ENCODE measurements around the gene SIGLEC7.
"Not testable (repeated sequence)": the region's sequence is repeated elsewhere in the genome, so short reads cannot be mapped to it uniquely, and the experiment has no call there.

SIGLEC7 gene

DNA sequence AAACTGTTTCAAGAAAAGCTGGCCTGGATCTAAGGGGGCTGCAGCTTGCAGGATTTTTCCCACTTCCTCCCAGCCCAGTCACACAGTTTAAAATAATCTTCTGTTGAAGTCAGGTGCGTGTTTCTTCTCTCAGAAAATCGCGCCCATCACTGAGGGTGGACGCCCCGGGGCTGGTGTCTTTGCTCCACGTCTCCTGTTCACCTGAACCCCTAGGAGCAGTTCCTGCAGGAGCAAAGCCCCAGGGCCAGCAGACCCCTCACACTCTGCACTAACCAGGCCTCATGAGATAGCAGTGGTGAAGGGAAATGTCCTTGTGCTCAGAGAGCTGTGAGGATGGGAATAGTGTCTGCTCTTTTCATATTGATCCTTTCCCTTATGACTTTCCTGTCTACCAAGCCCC is 920 bp upstream of the SIGLEC7 start:
- peaks cover 80% of the 10 kb centered on the region for H3K27me3 ChIP-seq (ENCODE audit: insufficient read depth, low read depth, severe bottlenecking)
- TF ChIP-seq, protein P1, sequence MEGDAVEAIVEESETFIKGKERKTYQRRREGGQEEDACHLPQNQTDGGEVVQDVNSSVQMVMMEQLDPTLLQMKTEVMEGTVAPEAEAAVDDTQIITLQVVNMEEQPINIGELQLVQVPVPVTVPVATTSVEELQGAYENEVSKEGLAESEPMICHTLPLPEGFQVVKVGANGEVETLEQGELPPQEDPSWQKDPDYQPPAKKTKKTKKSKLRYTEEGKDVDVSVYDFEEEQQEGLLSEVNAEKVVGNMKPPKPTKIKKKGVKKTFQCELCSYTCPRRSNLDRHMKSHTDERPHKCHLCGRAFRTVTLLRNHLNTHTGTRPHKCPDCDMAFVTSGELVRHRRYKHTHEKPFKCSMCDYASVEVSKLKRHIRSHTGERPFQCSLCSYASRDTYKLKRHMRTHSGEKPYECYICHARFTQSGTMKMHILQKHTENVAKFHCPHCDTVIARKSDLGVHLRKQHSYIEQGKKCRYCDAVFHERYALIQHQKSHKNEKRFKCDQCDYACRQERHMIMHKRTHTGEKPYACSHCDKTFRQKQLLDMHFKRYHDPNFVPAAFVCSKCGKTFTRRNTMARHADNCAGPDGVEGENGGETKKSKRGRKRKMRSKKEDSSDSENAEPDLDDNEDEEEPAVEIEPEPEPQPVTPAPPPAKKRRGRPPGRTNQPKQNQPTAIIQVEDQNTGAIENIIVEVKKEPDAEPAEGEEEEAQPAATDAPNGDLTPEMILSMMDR (IDR thresholded peaks at IDR 0.05; ENCODE audit: low read depth, low read length) = no peak
- no peak overlapping the region for H3K27ac ChIP-seq
- DNase-seq = no peak
- H3K4me3 ChIP-seq (ENCODE audit: low read depth, low read length) = no peak overlapping the region
- H3K36me3 ChIP-seq = no peaks in the 10 kb centered on the region
- H3K9me3 ChIP-seq (ENCODE audit: severe bottlenecking) = no peaks in the 10 kb centered on the region

DNA sequence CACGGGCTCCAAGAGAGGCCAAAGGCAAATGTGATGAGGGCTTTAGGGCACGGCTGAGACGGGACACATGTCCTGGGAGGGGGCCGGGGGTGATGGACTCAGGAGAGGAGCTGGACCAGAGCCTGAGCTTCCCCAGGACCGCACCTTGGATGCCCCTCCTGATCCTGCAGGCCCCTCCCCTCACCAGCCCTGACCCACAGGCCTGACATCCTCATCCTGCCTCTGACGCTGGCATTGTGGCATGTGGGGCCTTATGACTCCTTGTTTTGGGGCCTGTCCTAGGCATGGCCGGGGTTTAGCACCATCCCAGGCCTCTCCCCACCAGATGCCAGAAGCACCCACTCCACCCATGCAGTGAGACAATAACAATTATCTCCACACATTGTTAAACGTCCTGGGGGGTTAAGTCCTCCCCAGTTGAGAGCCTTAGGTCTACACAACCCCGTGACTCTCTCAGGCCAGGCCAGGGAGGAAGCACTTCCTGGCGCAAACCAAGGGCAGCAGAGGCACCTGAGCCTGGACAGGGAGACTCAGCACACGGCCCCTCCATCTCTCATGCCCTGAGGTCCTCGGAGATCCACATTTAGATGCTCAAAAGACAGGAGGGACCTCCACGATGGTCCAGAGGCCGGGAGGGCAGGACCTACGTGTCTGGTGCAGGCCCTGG is 841 bp downstream of the SIGLEC7 start:
- H3K4me3 ChIP-seq (ENCODE audit: low read depth, low read length); H3K36me3 ChIP-seq; H3K9me3 ChIP-seq (ENCODE audit: severe bottlenecking); DNase-seq; H3K27ac ChIP-seq: not testable (repeated sequence)
- H3K27me3 ChIP-seq (ENCODE audit: insufficient read depth, low read depth, severe bottlenecking) = peaks cover 78% of the 10 kb centered on the region

DNA sequence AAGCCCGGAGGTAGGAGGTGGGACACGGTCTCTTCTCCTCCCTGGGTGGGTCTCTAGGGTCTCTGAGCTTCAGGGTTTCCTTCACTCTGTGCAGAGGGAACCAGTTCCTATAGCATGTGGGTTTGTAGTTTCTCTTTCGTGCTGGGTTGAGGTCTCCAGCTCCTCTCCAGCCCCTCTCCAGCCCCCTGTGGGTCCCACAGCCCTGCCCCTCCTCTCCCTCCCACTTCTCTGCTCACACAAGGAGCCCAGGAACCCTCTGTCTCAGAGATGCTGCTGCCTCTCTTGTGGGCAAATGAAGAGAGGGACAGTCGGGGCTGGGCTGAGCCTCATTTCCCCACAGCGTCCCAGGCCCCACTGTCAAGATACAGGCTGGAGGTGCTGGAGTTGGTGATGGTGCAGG is 1.4 kb downstream of the SIGLEC7 start:
- H3K4me3 ChIP-seq (ENCODE audit: low read depth, low read length) = no peak overlapping the region
- H3K9me3 ChIP-seq (ENCODE audit: severe bottlenecking) = no peaks in the 10 kb centered on the region
- no peaks in the 10 kb centered on the region for H3K36me3 ChIP-seq
- no peak for DNase-seq
- no peak overlapping the region for H3K27ac ChIP-seq
- TF ChIP-seq, protein P1 (IDR thresholded peaks at IDR 0.05; ENCODE audit: low read depth, low read length) = no peak
- H3K27me3 ChIP-seq (ENCODE audit: insufficient read depth, low read depth, severe bottlenecking) = peaks cover 78% of the 10 kb centered on the region

- H3K36me3 ChIP-seq = no peaks in the 10 kb centered on the region
- no peaks in the 10 kb centered on the region for H3K9me3 ChIP-seq (ENCODE audit: severe bottlenecking)
- TF ChIP-seq, protein P1 (IDR thresholded peaks at IDR 0.05; ENCODE audit: low read depth, low read length) = no peak
- no peak overlapping the region for H3K4me3 ChIP-seq (ENCODE audit: low read depth, low read length)
- DNase-seq = no peak
- H3K27ac ChIP-seq = no peak overlapping the region
- peaks cover 74% of the 10 kb centered on the region for H3K27me3 ChIP-seq (ENCODE audit: insufficient read depth, low read depth, severe bottlenecking)
Measured at GRCh38 chr19:51144482-51145045, 2.5 kb downstream of the SIGLEC7 start.

- peaks cover 74% of the 10 kb centered on the region for H3K27me3 ChIP-seq (ENCODE audit: insufficient read depth, low read depth, severe bottlenecking)
- H3K4me3 ChIP-seq (ENCODE audit: low read depth, low read length) = no peak overlapping the region
- no peak overlapping the region for H3K27ac ChIP-seq
- TF ChIP-seq, protein P1 (IDR thresholded peaks at IDR 0.05; ENCODE audit: low read depth, low read length) = no peak
- H3K9me3 ChIP-seq (ENCODE audit: severe bottlenecking) = no peaks in the 10 kb centered on the region
- H3K36me3 ChIP-seq = no peaks in the 10 kb centered on the region
- no peak for DNase-seq
Measured at GRCh38 chr19:51145916-51146493, 3.9 kb downstream of the SIGLEC7 start.

DNA sequence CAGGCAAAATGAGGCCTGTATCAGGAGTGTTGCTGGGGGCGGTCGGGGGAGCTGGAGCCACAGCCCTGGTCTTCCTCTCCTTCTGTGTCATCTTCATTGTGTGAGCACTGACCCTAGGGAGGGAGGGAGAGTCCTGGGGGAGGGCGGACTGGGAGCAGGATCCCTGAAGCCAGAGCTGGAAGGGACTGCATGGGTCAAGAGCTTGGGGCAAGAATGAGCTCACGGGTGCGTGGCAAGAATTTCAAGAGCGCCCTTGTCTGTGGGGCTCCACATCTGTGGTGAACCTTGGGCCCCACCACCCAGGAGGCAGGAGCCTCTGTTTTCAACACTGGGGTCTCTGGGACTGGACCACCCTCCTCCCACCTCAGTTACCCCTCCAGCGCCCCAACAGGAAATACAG is 4.7 kb downstream of the SIGLEC7 start:
- Histone ChIP-seq H3K27me3 (ENCODE audit: insufficient read depth, low read depth, severe bottlenecking) (peaks cover 74% of the 10 kb centered on the region), H3K27ac (no peak overlapping the region), H3K36me3 (no peaks in the 10 kb centered on the region), H3K9me3 (ENCODE audit: severe bottlenecking) (no peaks in the 10 kb centered on the region), H3K4me3 (ENCODE audit: low read depth, low read length) (no peak overlapping the region)
- TF ChIP-seq, protein P1 (IDR thresholded peaks at IDR 0.05; ENCODE audit: low read depth, low read length) = no peak
- no peak for DNase-seq

All from WERI-Rb-1 (cell line).